Dedifferentiated amniotic fluid mesenchymal stem cell (primary cell): ENCODE results near the gene SPATA45.
"Not testable (repeated sequence)": the region's sequence is repeated elsewhere in the genome, so short reads cannot be mapped to it uniquely, and the experiment has no call there.

ENCODE experiments used
- DNase-seq: peaks from one replicate; pipeline ENCODE4 v3.0.0-alpha.2; 2016; ENCODE audit errors: extremely low spot score

SPATA45 gene

DNA sequence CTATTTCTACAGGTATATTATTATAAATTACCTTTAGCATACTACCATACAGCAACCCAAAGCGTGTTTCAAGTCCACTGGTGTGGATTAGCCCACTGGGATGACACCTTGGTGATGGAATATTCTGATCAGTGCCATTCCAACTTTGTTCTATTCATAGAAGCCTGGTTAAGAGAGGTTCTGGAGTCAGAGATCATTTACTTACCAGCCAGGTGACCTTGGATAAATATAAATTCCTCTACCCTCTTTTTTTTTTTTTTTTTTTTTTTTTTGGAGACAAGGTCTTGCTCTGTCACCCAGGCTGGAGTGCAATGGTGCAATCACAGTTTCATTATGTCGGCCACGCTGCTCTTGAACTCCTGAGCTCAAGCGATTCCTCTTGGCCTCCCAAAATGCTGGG is at the start of gene SPATA45:
SPATA45 (minus strand) TSS at position 101 of the 400 bp plus-strand sequence. CDS start 11,500 bp downstream, outside the sequence.
- no peak for DNase-seq

GRCh38 chr1:212892108-212892507 is 44.7 kb upstream of the SPATA45 start:
- DNase-seq, result no peak

DNA sequence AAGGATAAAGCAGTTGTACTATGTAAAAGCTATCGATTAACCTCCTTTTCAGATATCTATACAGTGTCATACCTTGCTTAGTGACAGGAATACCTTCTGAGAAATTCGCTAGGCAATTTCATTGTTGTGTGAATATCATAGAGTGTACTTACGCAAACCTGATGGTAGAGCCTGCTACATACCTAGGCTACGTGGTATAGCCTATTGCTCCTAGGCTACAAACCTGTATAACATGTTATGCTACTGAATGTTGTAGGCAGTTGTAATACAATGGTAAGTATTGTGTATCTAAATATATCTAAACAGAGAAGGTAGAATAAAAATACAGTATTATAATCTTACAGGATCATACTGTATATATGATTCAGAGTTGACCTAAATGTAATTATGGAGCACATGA is 37.1 kb upstream of the SPATA45 start:
- DNase-seq, result no peak

DNA sequence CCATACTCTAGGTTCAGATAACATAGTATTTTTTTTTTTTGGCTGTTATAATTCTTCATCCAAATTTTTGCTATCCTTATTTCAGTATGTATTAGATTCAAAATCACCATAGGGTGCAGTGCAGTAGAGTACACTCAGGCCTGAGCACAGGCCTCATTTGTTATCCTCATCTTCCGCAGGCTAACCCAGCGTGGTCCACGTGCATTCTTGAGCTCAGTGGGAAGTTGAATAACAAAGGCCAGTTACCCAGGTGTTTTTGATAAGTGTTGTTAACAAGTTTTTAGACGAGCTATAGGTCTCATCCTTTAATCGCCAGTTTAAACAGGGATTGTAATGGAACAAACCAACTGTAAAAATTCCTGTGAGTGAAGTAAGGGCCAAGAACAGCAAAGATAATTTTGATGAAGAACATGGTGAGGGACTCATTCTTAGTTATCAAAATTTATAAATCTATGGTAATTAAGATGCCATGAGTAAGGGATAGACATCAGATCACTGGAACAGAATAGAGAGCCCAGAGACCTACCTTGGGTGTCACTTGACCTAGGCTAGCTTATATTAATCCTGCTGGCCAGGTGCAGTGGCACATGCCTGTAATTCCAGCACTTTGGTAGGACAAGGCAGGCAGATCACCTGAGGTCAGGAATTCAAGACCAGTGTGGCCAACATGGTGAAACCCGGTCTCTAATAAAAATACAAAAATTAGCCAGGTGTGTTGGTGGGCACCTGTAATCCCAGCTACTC is 32.7 kb upstream of the SPATA45 start:
- DNase-seq, result no peak

- DNase-seq, result no peak
Observed at GRCh38 chr1:212878418-212878817, 31.0 kb upstream of the SPATA45 start.

DNA sequence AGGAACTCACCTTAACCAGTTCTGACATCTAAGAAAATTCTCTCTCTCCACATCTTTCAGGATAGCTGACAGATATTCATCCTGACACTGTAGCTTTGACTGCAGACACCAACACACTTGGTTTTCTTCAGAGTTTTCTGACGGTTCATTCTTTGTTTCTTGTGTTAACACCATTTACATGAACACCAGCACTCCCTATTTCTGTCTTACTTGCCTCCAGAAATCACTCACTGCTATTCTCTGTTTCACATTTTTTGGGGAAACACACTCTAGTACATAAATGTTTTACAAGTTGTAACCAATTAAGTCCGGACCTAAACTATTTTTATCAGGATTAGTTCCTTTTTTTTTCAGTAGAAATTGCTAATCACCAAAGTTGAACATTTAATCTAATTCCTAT is 26.1 kb upstream of the SPATA45 start:
- no peak for DNase-seq

DNA sequence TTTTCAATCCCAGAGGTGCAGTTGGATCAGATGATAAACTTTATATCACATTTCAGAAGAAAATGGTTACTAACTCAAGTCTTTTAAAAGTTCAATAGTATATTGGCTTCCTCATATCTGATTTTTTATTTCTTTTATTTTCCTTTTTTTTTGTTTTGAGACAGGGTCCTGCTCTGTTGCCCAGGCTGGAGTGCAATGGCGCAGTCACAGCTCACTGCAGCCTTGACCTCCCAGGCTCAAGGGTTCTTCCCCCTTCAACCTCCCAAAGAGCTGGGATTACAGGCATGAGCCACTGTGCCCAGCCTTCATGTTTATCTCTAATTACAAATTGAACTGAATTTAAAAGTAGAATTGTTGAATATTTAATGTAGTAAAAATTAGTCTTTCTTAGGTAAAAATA is 24.5 kb upstream of the SPATA45 start:
- no peak for DNase-seq

DNA sequence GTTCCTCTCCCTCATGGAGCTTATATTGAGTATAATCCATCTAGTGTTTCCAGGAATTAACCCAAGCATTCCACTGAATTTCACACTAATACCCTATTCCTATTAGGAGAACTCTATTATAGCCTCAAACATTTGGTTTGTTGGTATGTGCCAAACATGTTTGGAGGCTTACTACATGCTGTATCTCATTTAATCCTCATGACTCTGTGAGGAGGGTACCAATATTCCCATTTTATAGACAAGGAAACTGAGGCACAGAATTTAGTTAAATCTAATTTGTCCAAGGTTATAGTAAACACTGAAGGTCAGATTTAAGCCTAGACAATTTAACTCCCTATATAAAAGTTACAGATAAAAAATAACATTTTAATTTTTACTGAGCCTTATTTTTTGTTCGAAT is 19.7 kb upstream of the SPATA45 start:
- no peak for DNase-seq

- DNase-seq, result no peak
Observed at GRCh38 chr1:212864201-212864600, 16.8 kb upstream of the SPATA45 start.

GRCh38 chr1:212863345-212863744 is 15.9 kb upstream of the SPATA45 start:
- DNase-seq, result not testable (repeated sequence)

- no peak for DNase-seq
Observed at GRCh38 chr1:212862111-212862690, 14.8 kb upstream of the SPATA45 start.

DNA sequence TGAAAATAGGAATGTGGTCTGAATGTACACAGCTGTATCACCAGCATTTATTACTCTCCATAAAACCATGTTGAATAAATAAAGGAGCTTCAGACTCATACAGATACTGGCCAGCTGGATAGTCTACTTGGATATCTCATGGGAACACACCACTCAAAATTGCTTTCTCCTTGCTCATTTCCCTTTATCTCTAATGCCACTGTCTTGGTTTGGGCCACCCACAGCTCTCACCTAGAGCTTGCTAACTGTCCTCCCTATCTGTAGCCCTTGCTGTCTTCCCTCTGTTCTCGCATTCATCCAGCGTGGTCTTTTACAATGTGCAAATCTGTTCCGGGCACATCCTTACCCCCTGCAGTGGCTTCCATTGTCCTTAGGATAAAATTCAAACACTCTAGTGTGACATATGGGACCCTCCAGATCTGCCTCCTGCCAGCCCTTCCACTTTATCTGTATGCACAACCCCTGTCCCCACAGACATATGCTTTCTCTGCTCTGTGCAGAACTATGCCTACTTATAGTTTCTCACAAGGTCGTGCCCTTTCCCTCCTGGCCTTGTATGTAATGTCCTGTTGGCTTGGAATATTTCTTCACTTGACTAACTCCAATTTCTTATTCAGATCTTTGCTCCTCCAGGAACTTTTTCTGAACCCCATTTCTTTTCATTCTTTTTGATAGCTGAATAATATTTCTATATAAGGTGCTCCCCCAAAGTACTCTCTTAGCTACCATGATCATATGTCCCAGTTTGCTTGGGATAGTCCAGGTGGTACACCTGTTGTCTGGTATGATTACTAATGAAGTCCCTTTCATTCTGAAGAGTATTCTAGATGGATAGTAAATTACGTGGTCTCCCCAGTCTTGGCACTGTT is 13.5 kb upstream of the SPATA45 start:
- DNase-seq, result no peak

- DNase-seq, result peak; percentile 16
Observed at GRCh38 chr1:212858461-212859265, 11.2 kb upstream of the SPATA45 start.

GRCh38 chr1:212857992-212858460 is 10.6 kb upstream of the SPATA45 start, which contains the start of gene FLVCR1:
FLVCR1 (plus strand) TSS chr1:212858275; CDS start chr1:212858453, 178 bp downstream.
- peak; percentile 95 for DNase-seq

DNA sequence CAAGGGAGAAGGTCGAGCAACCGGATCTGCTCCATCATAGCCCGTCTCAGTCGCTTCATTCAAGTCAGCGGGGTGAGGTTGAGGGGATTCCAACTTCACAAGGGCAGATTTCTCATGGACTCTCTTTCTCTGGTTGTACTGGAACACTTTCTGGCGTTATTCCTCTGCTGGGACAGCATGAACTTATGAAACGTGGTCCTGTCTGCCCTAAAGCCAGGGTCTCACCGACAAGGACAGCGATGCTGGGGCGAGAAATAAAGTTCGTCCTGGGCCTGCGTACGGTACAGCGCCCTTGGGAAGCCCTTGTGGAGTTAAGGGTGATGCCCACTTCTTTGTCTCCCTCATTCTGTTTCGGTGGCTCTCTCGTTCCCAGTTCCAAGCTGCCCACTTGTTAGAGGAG is 9.3 kb upstream of the SPATA45 start:
- DNase-seq, result no peak

DNA sequence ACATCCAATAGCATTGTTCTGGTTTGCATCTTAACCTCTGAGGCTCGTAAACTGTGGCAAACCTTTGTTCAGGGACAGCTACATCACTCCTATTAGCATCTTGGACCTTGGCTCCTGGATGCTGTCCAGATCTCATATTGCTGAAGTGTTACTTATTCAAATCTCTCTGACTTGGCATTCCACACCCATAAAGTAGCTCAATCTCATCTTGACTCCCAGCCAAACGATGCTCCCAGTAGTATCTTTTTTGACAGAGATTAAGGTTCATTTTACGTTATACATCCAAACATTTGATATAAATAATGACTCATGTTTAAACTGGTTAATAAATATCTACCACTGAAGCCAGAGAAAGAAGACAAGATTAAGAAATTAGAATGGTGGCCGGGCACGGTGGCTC is 6.2 kb upstream of the SPATA45 start:
- DNase-seq, result no peak

DNA sequence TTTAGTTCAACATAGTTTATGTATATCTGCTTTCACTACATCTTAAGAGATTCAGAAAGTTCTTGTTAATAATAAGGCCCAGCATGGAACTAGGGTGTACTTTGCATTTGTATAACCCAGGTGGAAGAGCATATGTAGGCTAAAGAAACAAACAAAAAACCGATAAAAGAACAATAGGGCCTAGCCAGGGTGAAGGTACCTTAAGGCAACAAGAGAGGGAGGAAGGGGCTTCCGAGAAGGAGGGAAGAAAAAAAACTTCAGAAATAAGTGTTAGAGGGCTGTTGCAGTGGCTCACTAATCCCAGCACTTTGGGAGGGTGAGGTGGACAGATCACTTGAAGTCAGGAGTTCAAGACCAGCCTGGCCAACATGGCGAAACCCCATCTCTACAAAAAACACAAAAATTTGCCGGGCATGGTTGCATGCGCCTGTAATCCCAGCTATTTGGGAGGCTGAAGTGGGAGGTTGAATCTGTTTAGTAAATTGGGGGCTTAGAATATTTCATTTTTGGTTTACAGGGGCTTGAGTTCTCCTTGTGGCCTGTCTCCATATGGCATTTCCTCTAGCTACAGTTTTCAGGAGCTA is 4.7 kb upstream of the SPATA45 start:
- DNase-seq, result no peak

- DNase-seq, result not testable (repeated sequence)
Observed at GRCh38 chr1:212844521-212844920, 2.9 kb downstream of the SPATA45 start.

GRCh38 chr1:212838145-212838544 is 9.3 kb downstream of the SPATA45 start:
- no peak for DNase-seq

DNA sequence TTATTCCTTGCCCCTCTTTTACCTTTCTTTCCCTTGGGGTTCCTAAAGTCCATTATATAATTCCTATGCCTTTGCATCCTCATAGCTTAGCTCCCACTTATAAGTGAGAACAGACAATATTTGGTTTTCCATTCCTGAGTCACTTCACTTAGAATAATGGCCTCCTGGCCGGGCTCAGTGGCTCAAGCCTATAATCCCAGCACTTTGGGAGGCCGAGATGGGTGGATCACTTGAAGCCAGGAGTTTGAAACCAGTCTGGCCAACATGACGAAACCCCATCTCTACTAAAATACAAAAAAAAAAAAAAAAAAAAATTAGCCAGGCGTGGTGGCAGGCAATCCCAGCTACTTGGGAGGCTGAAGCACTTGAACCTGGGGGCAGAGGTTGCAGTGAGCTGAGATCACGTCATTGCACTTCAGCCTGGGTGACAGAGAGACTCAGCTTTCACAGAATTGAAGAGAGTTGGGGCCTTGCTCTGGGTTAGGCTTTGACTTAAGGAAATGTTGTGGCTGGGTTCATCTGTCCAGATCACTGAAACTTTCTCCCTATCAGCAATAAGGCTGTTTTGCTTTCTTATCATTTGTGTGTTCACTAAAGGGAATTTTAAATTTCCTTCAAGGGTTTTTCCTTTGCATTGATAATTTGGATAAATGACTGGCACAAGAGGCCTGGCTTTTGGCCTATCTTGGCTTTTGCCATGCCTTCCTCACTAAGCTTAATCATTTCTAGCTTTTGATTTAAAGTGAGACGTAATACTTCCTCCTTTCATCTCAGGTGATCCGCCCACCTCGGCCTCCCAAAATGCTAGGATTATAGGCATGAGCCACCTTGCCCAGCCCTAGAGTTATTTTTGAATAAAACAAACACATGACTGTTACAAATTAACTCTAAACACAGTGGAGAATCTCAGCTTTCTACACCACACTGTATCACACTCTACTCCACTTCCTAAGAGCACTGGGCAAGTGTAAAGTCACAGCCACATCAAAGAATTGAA is 13.9 kb downstream of the SPATA45 start:
- not testable (repeated sequence) for DNase-seq
